ENCODE data around the gene C11orf52.

Gene C11orf52

GRCh38 chr11:111918390-111919256 is at the start of gene C11orf52:
Gene C11orf52, plus strand, starts transcription at chr11:111918913. Its CDS starts 60 bp downstream, at chr11:111918973.
- no CpG with 5 or more reads among the region's 19 CpGs for WGBS (ENCODE audit: insufficient coverage, insufficient read length)
- Histone ChIP-seq H3K36me3 (ENCODE audit: control insufficient read depth, insufficient read depth, low read length) (no peaks in the 10 kb centered on the region), H3K4me1 (ENCODE audit: control insufficient read depth, insufficient read depth, low read length) (no peaks in the 10 kb centered on the region), H3K9me3 (ENCODE audit: control insufficient read depth, insufficient read depth, low read length) (no peaks in the 10 kb centered on the region), H3K4me3 (ENCODE audit: low read length) (no peak within 1 kb of the TSS), H3K27ac (ENCODE audit: low read length) (no peak within 1 kb of the TSS), H3K27me3 (ENCODE audit: control insufficient read depth, insufficient read depth, low read length) (no peaks in the 10 kb centered on the region; the same call in 1 of the 2 replicates)
- DNase-seq (ENCODE audit: low read depth, low spot score) = peak; percentile 78

GRCh38 chr11:111870113-111870512 is 48.6 kb upstream of the C11orf52 start:
- H3K9me3 ChIP-seq (ENCODE audit: control insufficient read depth, insufficient read depth, low read length) = no peaks in the 10 kb centered on the region
- H3K4me1 ChIP-seq (ENCODE audit: control insufficient read depth, insufficient read depth, low read length) = no peaks in the 10 kb centered on the region
- WGBS (ENCODE audit: insufficient coverage, insufficient read length) = no CpG with 5 or more reads among the region's 1 CpG
- H3K36me3 ChIP-seq (ENCODE audit: control insufficient read depth, insufficient read depth, low read length) = no peaks in the 10 kb centered on the region
- no peak overlapping the region for H3K27ac ChIP-seq (ENCODE audit: low read length)
- no peak for DNase-seq (ENCODE audit: low read depth, low spot score)
- no peak overlapping the region for H3K4me3 ChIP-seq (ENCODE audit: low read length)
- no peaks in the 10 kb centered on the region for H3K27me3 ChIP-seq (ENCODE audit: control insufficient read depth, insufficient read depth, low read length)

GRCh38 chr11:111870522-111870885 is 48.2 kb upstream of the C11orf52 start:
- H3K4me3 ChIP-seq (ENCODE audit: low read length) = peak overlapping the region; percentile 95; the same call in 1 of the 2 replicates
- no peak overlapping the region for H3K27ac ChIP-seq (ENCODE audit: low read length)
- DNase-seq (ENCODE audit: low read depth, low spot score) = no peak

GRCh38 chr11:111870886-111871692 is 47.6 kb upstream of the C11orf52 start, which contains the start of gene ALG9:
Gene ALG9, minus strand, starts transcription at chr11:111871581. Its CDS starts 99 bp downstream, at chr11:111871482.
- Histone ChIP-seq H3K4me3 (ENCODE audit: low read length) (peak within 1 kb of the TSS; percentile 95), H3K36me3 (ENCODE audit: control insufficient read depth, insufficient read depth, low read length) (no peaks in the 10 kb centered on the region), H3K4me1 (ENCODE audit: control insufficient read depth, insufficient read depth, low read length) (no peaks in the 10 kb centered on the region), H3K9me3 (ENCODE audit: control insufficient read depth, insufficient read depth, low read length) (no peaks in the 10 kb centered on the region), H3K27me3 (ENCODE audit: control insufficient read depth, insufficient read depth, low read length) (no peaks in the 10 kb centered on the region), H3K27ac (ENCODE audit: low read length) (no peak within 1 kb of the TSS)
- DNase-seq (ENCODE audit: low read depth, low spot score) = peak; percentile 58
- no CpG with 5 or more reads among the region's 51 CpGs for WGBS (ENCODE audit: insufficient coverage, insufficient read length)

More at GRCh38 chr11:111870522-111870885, 48.2 kb upstream of the C11orf52 start:
- Histone ChIP-seq H3K4me1 (ENCODE audit: control insufficient read depth, insufficient read depth, low read length) (no peaks in the 10 kb centered on the region), H3K36me3 (ENCODE audit: control insufficient read depth, insufficient read depth, low read length) (no peaks in the 10 kb centered on the region), H3K27me3 (ENCODE audit: control insufficient read depth, insufficient read depth, low read length) (no peaks in the 10 kb centered on the region), H3K9me3 (ENCODE audit: control insufficient read depth, insufficient read depth, low read length) (no peaks in the 10 kb centered on the region)

- no peak for DNase-seq (ENCODE audit: low read depth, low spot score)
Measured at GRCh38 chr11:111871693-111872161, 47.0 kb upstream of the C11orf52 start.

GRCh38 chr11:111878385-111878848 is 40.3 kb upstream of the C11orf52 start:
- Histone ChIP-seq H3K36me3 (ENCODE audit: control insufficient read depth, insufficient read depth, low read length) (no peaks in the 10 kb centered on the region), H3K4me1 (ENCODE audit: control insufficient read depth, insufficient read depth, low read length) (no peaks in the 10 kb centered on the region), H3K27ac (ENCODE audit: low read length) (no peak overlapping the region), H3K27me3 (ENCODE audit: control insufficient read depth, insufficient read depth, low read length) (no peaks in the 10 kb centered on the region), H3K4me3 (ENCODE audit: low read length) (peak overlapping the region; percentile 62; the same call in 1 of the 2 replicates), H3K9me3 (ENCODE audit: control insufficient read depth, insufficient read depth, low read length) (no peaks in the 10 kb centered on the region)
- WGBS (ENCODE audit: insufficient coverage, insufficient read length) = no CpG with 5 or more reads among the region's 13 CpGs
- DNase-seq (ENCODE audit: low read depth, low spot score) = no peak

More at GRCh38 chr11:111871693-111872161, 47.0 kb upstream of the C11orf52 start:
- Histone ChIP-seq H3K36me3 (ENCODE audit: control insufficient read depth, insufficient read depth, low read length) (no peaks in the 10 kb centered on the region), H3K4me3 (ENCODE audit: low read length) (peak overlapping the region; percentile 95; the same call in 1 of the 2 replicates), H3K27me3 (ENCODE audit: control insufficient read depth, insufficient read depth, low read length) (no peaks in the 10 kb centered on the region), H3K4me1 (ENCODE audit: control insufficient read depth, insufficient read depth, low read length) (no peaks in the 10 kb centered on the region), H3K27ac (ENCODE audit: low read length) (no peak overlapping the region), H3K9me3 (ENCODE audit: control insufficient read depth, insufficient read depth, low read length) (no peaks in the 10 kb centered on the region)
- no CpG with 5 or more reads among the region's 5 CpGs for WGBS (ENCODE audit: insufficient coverage, insufficient read length)

GRCh38 chr11:111878849-111879636 is 39.7 kb upstream of the C11orf52 start, which contains the start of the genes CFAP68 and FDXACB1:
Gene CFAP68, plus strand, starts transcription at chr11:111879541. Its CDS starts 20 bp downstream, at chr11:111879561.
Gene FDXACB1, minus strand, starts transcription at chr11:111879165. Its CDS starts 33 bp downstream, at chr11:111879132.
- no CpG with 5 or more reads among the region's 55 CpGs for WGBS (ENCODE audit: insufficient coverage, insufficient read length)
- Histone ChIP-seq H3K4me3 (ENCODE audit: low read length) (peak within 1 kb of the TSS; percentile 62; the same call in 1 of the 2 replicates), H3K4me1 (ENCODE audit: control insufficient read depth, insufficient read depth, low read length) (no peaks in the 10 kb centered on the region), H3K9me3 (ENCODE audit: control insufficient read depth, insufficient read depth, low read length) (no peaks in the 10 kb centered on the region), H3K27ac (ENCODE audit: low read length) (no peak within 1 kb of the TSS), H3K36me3 (ENCODE audit: control insufficient read depth, insufficient read depth, low read length) (no peaks in the 10 kb centered on the region), H3K27me3 (ENCODE audit: control insufficient read depth, insufficient read depth, low read length) (no peaks in the 10 kb centered on the region)
- DNase-seq (ENCODE audit: low read depth, low spot score) = peak; percentile 89

- no peaks in the 10 kb centered on the region for H3K9me3 ChIP-seq (ENCODE audit: control insufficient read depth, insufficient read depth, low read length)
- H3K4me3 ChIP-seq (ENCODE audit: low read length) = peak overlapping the region; percentile 56; the same call in 1 of the 2 replicates
- H3K27me3 ChIP-seq (ENCODE audit: control insufficient read depth, insufficient read depth, low read length) = no peaks in the 10 kb centered on the region
- no CpG with 5 or more reads among the region's 6 CpGs for WGBS (ENCODE audit: insufficient coverage, insufficient read length)
- no peaks in the 10 kb centered on the region for H3K4me1 ChIP-seq (ENCODE audit: control insufficient read depth, insufficient read depth, low read length)
- no peak for DNase-seq (ENCODE audit: low read depth, low spot score)
- H3K27ac ChIP-seq (ENCODE audit: low read length) = no peak overlapping the region
- H3K36me3 ChIP-seq (ENCODE audit: control insufficient read depth, insufficient read depth, low read length) = no peaks in the 10 kb centered on the region
Measured at GRCh38 chr11:111879637-111879960, 39.1 kb upstream of the C11orf52 start.

- no peaks in the 10 kb centered on the region for H3K9me3 ChIP-seq (ENCODE audit: control insufficient read depth, insufficient read depth, low read length)
- no peak for DNase-seq (ENCODE audit: low read depth, low spot score)
- WGBS (ENCODE audit: insufficient coverage, insufficient read length) = no CpG with 5 or more reads among the region's 5 CpGs
Measured at GRCh38 chr11:111882202-111882601, 36.5 kb upstream of the C11orf52 start.

More at GRCh38 chr11:111882202-111882601, 36.5 kb upstream of the C11orf52 start:
- H3K27ac ChIP-seq (ENCODE audit: low read length) = no peak overlapping the region
- H3K4me3 ChIP-seq (ENCODE audit: low read length) = no peak overlapping the region
- H3K27me3 ChIP-seq (ENCODE audit: control insufficient read depth, insufficient read depth, low read length) = no peaks in the 10 kb centered on the region
- H3K36me3 ChIP-seq (ENCODE audit: control insufficient read depth, insufficient read depth, low read length) = no peaks in the 10 kb centered on the region
- no peaks in the 10 kb centered on the region for H3K4me1 ChIP-seq (ENCODE audit: control insufficient read depth, insufficient read depth, low read length)
